ENCODE results near the gene MRPL10. TPM values are rescaled to one million over a fixed set of nuclear protein-coding genes. Genes with fewer than 3 reads are reported as not detected.

Gene MRPL10
- total RNA-seq, 1 experiment from 2014 or later: 112 TPM

DNA sequence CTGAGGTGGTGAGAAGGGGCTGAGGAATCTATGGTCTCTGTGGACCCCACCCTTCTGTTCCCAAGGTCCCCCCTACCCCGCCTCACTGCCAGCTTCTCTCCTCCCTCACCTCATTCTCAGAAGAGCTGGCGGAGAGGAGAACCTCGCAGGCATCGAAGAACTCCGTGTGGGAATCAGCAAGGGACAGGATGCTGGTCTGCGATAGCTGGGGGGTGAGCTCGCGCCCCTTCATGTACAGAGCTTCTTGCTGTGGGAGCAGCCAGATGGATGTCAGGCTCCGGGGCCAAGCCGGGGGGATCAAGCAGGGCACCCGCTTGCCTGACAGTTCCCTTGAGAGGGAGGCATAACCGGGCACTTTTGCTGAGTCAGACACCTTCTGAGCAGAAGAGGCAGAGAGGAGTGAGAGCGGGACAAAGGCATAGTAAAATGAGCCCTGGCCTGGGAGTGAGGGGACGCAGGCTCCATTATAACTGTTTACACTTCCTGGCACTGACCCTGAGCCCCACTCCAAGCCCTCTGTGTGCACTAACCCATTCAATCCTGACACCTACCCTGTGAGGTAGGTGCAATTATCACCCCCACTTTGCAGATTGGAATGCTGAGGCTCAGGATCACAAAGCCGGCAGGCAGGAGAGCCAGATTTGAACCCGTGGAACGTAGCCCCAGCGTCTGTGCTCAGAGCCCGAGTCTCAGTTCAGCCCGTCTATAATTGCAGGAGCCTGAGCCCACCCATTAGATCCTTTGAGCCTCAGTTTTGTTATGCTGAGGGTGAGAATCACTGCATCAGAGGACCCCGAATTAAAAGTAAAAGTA, 16.0 kb downstream of the MRPL10 start:
- Histone ChIP-seq H3K27ac (ENCODE audit: low read depth, low read length) (no peak overlapping the region), H3K4me2 (ENCODE audit: low read length) (no peak overlapping the region), H3K4me1 (ENCODE audit: control insufficient read depth in 1 of 2, insufficient read depth in 2 of 2, low read length in 2 of 2) (peaks cover 18 to 26% of the 10 kb centered on the region in 2 experiments), H3K27me3 (ENCODE audit: insufficient read depth, low read length) (no peaks in the 10 kb centered on the region), H3K9ac (ENCODE audit: low read length) (no peak overlapping the region), H3K79me2 (ENCODE audit: insufficient read depth, low read length) (no peaks in the 10 kb centered on the region), H3K9me2 (ENCODE audit: insufficient read depth) (no peaks in the 10 kb centered on the region), H3K4me3 (replicated peaks in 1 of 2; ENCODE audit: low read depth in 1 of 2, low read length in 2 of 2) (no peak overlapping the region), H3K36me3 (ENCODE audit: control insufficient read depth in 1 of 2, insufficient read depth in 2 of 2, low read length in 2 of 2) (peaks cover 0 to 2% of the 10 kb centered on the region in 2 experiments; a peak in 2 of 4 replicates), H4K20me1 (ENCODE audit: insufficient read depth) (no peaks in the 10 kb centered on the region), H2AFZ (ENCODE audit: low read depth, low read length, poor library complexity, severe bottlenecking) (no peak overlapping the region), H3K9me3 (ENCODE audit: control insufficient read depth in 1 of 2, insufficient read depth in 1 of 2, low read depth in 1 of 2, low read length in 2 of 2) (no peaks in the 10 kb centered on the region)
- ChIA-PET RAD21 (ENCODE audit: low non-redundant PET in 1 of 2, low total read pairs in 2 of 2, uncharacterized antibody in 2 of 2, unreplicated experiment in 2 of 2) (no interaction called here), POLR2A (interaction anchor here (1.0 kb wide), 2 partner anchors 16 to 80 kb away, joined by 3 to 4 read pairs; partner anchors contain the start of genes LRRC46 and MRPL10), CTCF (no interaction called here)
- TF ChIP-seq POLR2AphosphoS5 (IDR thresholded peaks at IDR 0.05; ENCODE audit: low read depth, low read length) (no peak), YY1 (IDR thresholded peaks at IDR 0.05; ENCODE audit: extremely low read depth, insufficient replicate concordance, low read depth, low read length) (no peak), CEBPB (IDR thresholded peaks at IDR 0.05; ENCODE audit: low read depth) (no peak), EZH2 (IDR thresholded peaks at IDR 0.05) (no peak), CBX3 (IDR thresholded peaks at IDR 0.05; ENCODE audit: low read depth) (no peak), EGR1 (IDR thresholded peaks at IDR 0.05; ENCODE audit: low read depth) (no peak), SIN3A (IDR thresholded peaks at IDR 0.05; ENCODE audit: low read depth) (no peak), FOSL1 (IDR thresholded peaks at IDR 0.05; ENCODE audit: low read depth) (no peak), POLR2A (IDR thresholded peaks at IDR 0.05; ENCODE audit: borderline replicate concordance, extremely low read depth, insufficient read depth, insufficient read length) (no peak), ELF1 (IDR thresholded peaks at IDR 0.05; ENCODE audit: borderline replicate concordance, low read depth) (no peak), JUND (IDR thresholded peaks at IDR 0.05) (no peak), ZFX (IDR thresholded peaks at IDR 0.05) (no peak), TCF7L2 (IDR thresholded peaks at IDR 0.05; ENCODE audit: borderline replicate concordance, extremely low read depth, insufficient read depth, insufficient read length) (no peak), SP1 (IDR thresholded peaks at IDR 0.05; ENCODE audit: low read depth) (no peak), SRF (IDR thresholded peaks at IDR 0.05; ENCODE audit: low read depth) (no peak)
- TF ChIP-seq, protein P1, sequence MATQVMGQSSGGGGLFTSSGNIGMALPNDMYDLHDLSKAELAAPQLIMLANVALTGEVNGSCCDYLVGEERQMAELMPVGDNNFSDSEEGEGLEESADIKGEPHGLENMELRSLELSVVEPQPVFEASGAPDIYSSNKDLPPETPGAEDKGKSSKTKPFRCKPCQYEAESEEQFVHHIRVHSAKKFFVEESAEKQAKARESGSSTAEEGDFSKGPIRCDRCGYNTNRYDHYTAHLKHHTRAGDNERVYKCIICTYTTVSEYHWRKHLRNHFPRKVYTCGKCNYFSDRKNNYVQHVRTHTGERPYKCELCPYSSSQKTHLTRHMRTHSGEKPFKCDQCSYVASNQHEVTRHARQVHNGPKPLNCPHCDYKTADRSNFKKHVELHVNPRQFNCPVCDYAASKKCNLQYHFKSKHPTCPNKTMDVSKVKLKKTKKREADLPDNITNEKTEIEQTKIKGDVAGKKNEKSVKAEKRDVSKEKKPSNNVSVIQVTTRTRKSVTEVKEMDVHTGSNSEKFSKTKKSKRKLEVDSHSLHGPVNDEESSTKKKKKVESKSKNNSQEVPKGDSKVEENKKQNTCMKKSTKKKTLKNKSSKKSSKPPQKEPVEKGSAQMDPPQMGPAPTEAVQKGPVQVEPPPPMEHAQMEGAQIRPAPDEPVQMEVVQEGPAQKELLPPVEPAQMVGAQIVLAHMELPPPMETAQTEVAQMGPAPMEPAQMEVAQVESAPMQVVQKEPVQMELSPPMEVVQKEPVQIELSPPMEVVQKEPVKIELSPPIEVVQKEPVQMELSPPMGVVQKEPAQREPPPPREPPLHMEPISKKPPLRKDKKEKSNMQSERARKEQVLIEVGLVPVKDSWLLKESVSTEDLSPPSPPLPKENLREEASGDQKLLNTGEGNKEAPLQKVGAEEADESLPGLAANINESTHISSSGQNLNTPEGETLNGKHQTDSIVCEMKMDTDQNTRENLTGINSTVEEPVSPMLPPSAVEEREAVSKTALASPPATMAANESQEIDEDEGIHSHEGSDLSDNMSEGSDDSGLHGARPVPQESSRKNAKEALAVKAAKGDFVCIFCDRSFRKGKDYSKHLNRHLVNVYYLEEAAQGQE (IDR thresholded peaks at IDR 0.05; ENCODE audit: low read depth): no peak
- TF ChIP-seq, protein P2, sequence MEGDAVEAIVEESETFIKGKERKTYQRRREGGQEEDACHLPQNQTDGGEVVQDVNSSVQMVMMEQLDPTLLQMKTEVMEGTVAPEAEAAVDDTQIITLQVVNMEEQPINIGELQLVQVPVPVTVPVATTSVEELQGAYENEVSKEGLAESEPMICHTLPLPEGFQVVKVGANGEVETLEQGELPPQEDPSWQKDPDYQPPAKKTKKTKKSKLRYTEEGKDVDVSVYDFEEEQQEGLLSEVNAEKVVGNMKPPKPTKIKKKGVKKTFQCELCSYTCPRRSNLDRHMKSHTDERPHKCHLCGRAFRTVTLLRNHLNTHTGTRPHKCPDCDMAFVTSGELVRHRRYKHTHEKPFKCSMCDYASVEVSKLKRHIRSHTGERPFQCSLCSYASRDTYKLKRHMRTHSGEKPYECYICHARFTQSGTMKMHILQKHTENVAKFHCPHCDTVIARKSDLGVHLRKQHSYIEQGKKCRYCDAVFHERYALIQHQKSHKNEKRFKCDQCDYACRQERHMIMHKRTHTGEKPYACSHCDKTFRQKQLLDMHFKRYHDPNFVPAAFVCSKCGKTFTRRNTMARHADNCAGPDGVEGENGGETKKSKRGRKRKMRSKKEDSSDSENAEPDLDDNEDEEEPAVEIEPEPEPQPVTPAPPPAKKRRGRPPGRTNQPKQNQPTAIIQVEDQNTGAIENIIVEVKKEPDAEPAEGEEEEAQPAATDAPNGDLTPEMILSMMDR (IDR thresholded peaks at IDR 0.05 in 2 of 3, conservative IDR thresholded peaks at IDR 0.05 in 1 of 3; ENCODE audit: borderline replicate concordance in 1 of 3, insufficient read depth in 1 of 3, low read depth in 2 of 3, low read length in 2 of 3): no peak
- TF ChIP-seq, protein P3, sequence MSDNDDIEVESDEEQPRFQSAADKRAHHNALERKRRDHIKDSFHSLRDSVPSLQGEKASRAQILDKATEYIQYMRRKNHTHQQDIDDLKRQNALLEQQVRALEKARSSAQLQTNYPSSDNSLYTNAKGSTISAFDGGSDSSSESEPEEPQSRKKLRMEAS (IDR thresholded peaks at IDR 0.05): no peak
- TF ChIP-seq, protein P4, sequence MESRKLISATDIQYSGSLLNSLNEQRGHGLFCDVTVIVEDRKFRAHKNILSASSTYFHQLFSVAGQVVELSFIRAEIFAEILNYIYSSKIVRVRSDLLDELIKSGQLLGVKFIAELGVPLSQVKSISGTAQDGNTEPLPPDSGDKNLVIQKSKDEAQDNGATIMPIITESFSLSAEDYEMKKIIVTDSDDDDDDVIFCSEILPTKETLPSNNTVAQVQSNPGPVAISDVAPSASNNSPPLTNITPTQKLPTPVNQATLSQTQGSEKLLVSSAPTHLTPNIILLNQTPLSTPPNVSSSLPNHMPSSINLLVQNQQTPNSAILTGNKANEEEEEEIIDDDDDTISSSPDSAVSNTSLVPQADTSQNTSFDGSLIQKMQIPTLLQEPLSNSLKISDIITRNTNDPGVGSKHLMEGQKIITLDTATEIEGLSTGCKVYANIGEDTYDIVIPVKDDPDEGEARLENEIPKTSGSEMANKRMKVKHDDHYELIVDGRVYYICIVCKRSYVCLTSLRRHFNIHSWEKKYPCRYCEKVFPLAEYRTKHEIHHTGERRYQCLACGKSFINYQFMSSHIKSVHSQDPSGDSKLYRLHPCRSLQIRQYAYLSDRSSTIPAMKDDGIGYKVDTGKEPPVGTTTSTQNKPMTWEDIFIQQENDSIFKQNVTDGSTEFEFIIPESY (IDR thresholded peaks at IDR 0.05; ENCODE audit: extremely low read depth, insufficient replicate concordance, low read length): no peak
- TF ChIP-seq, protein P5, sequence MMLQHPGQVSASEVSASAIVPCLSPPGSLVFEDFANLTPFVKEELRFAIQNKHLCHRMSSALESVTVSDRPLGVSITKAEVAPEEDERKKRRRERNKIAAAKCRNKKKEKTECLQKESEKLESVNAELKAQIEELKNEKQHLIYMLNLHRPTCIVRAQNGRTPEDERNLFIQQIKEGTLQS (IDR thresholded peaks at IDR 0.05): no peak
- no peak for ATAC-seq
- no peak for DNase-seq (ENCODE audit: low read depth, low spot score)
- intact Hi-C loops (cut with micrococcal nuclease): no loop called here
- BruUV-seq (replicated peaks): no TSS peak

Data from HCT116 (cell line).